Stomach (tissue), 9 donors: ENCODE measurements around the gene RABIF. TPM values are rescaled to one million over a fixed set of nuclear protein-coding genes. Genes with fewer than 3 reads are reported as not detected.
"Not testable (repeated sequence)": the region's sequence is repeated elsewhere in the genome, so short reads cannot be mapped to it uniquely, and the experiment has no call there.

Source experiments
- DNase-seq, 2 donors: peaks; one replicate each; pipeline versions ENCODE4 v3.0.0 to v3.0.0-alpha.2; 2013 to 2019
- H3K27ac ChIP-seq, 5 donors: fragments of 200-600 bp in 4 of 5; sonication (generic) in 4 of 5; one replicate each; pipeline ENCODE4 v1.5.1; 2013 to 2019; ENCODE audit warnings: mild to moderate bottlenecking in 1 of 5, moderate library complexity in 1 of 5
- H3K27me3 ChIP-seq, 3 donors: fragments of 200-600 bp; sonication (generic); one replicate each; pipeline ENCODE4 v1.5.1; 2017 to 2019; ENCODE audit warnings: mixed run types in 1 of 3
- H3K36me3 ChIP-seq, 4 donors: fragments of 200-600 bp; sonication (generic); 1 replicate in 3 of 4; 2 replicates in 1 of 4; pipeline ENCODE4 v1.5.1; 2016 to 2019
- H3K4me1 ChIP-seq, 4 donors: fragments of 200-600 bp; sonication (generic); one replicate each; pipeline ENCODE4 v1.5.1; 2016 to 2019
- H3K4me3 ChIP-seq, 4 donors: fragments of 200-600 bp; sonication (generic) in 3 of 4; one replicate each; pipeline ENCODE4 v1.5.1; 2016 to 2019; ENCODE audit warnings: mild to moderate bottlenecking in 1 of 4
- H3K9me3 ChIP-seq, 4 donors: fragments of 200-600 bp; sonication (generic); one replicate each; pipeline ENCODE4 v1.5.1; 2016 to 2019
- CTCF ChIP-seq, 7 experiments: fragments of 450-650 bp in 4 of 7; fragments of 200-600 bp in 3 of 7; sonication (generic) in 3 of 7; IDR thresholded peaks; one replicate each; pipeline ENCODE4 v1.5.1; 2016 to 2019; ENCODE audit warnings: antibody characterized with exemption in 7 of 7, control low read depth in 2 of 7, mild to moderate bottlenecking in 1 of 7
- EP300 ChIP-seq: sonication (generic); formaldehyde crosslinking; IDR thresholded peaks from one replicate; pipeline ENCODE4 v1.6.1; 2017; ENCODE audit warnings: antibody characterized with exemption
- POLR2A ChIP-seq, 4 donors: fragments of 450-650 bp; IDR thresholded peaks; one replicate each; pipeline ENCODE4 v1.6.1; 2016; ENCODE audit warnings: antibody characterized with exemption in 4 of 4, control low read depth in 2 of 4, mild to moderate bottlenecking in 1 of 4, moderate library complexity in 1 of 4
- POLR2AphosphoS5 ChIP-seq, 3 donors: sonication (generic); formaldehyde crosslinking; IDR thresholded peaks; one replicate each; pipeline ENCODE4 v1.6.1; 2016; ENCODE audit warnings: antibody characterized with exemption in 3 of 3
- WGBS, 5 donors: extraction: QIAGEN DNeasy Blood & Tissue Kit in 3 of 5; methylation state at CpG; one replicate each; pipeline versions ENCODE4 v1.1.5 to v1.1.7; 2013 to 2018; 5-methylcytosine and 5-hydroxymethylcytosine counted together
- intact Hi-C: fragments of 100-400 bp; cut with DNase I; formaldehyde crosslinking; loops from one replicate; pipeline ENCODE4 v1.15.1; 2023; ENCODE audit warnings: low total_unique reads
- polyA plus RNA-seq, 3 donors: library from polyadenylated mRNA; stranded (reverse); fragments of 200-250 nt; gene quantifications; one replicate each; pipeline ENCODE4 v1.2.3, GENCODE V29; 2013
- total RNA-seq, 5 donors: library from RNA; depleted of rRNA; stranded (reverse); fragments of >200 nt; gene quantifications; one replicate each; pipeline versions ENCODE4 v1.1.0 to v1.2.3, GENCODE V29; 2014 to 2016
- donor health status: healthy with polysubstance abuse.
- donor health status: Bipolar disorder and iron deficiency.
- donor health status: healthy.

Gene RABIF
- total and polyA plus RNA-seq, 8 donors, result 0.45 to 9.1 (median 5.0) TPM; not detected in 2

- Histone ChIP-seq H3K27me3 (no peaks in the 10 kb centered on the region), H3K27ac (no peak overlapping the region), H3K4me1 (peaks cover 0 to 28% (median 12%) of the 10 kb centered on the region in 4 donors), H3K9me3 (no peaks in the 10 kb centered on the region), H3K36me3 (peaks cover 40 to 76% (median 63%) of the 10 kb centered on the region in 4 donors), H3K4me3 (no peak overlapping the region)
- intact Hi-C loops, result no loop called here
- no peak for DNase-seq
- TF ChIP-seq POLR2A (IDR thresholded peaks at IDR 0.05) (no peak), CTCF (IDR thresholded peaks at IDR 0.05) (no peak), POLR2AphosphoS5 (IDR thresholded peaks at IDR 0.05) (no peak), EP300 (no peak)
Measured at GRCh38 chr1:202919615-202920014, 30.7 kb upstream of the RABIF start.

GRCh38 chr1:202915146-202915545 is 26.2 kb upstream of the RABIF start:
- no peaks in the 10 kb centered on the region for H3K9me3 ChIP-seq
- H3K36me3 ChIP-seq, result peaks cover 51 to 99% (median 97%) of the 10 kb centered on the region in 4 donors
- intact Hi-C loops, result no loop called here
- no peaks in the 10 kb centered on the region for H3K27me3 ChIP-seq
- no peak overlapping the region for H3K27ac ChIP-seq
- DNase-seq, result no peak
- TF ChIP-seq CTCF (IDR thresholded peaks at IDR 0.05), result no peak
- TF ChIP-seq EP300, result no peak
- TF ChIP-seq POLR2AphosphoS5 (IDR thresholded peaks at IDR 0.05), result no peak
- no peak for TF ChIP-seq POLR2A (IDR thresholded peaks at IDR 0.05)
- H3K4me1 ChIP-seq, result no peaks in the 10 kb centered on the region
- H3K4me3 ChIP-seq, result no peak overlapping the region

- H3K9me3 ChIP-seq, H3K4me1 ChIP-seq, intact Hi-C loops, H3K4me3 ChIP-seq, H3K27ac ChIP-seq, H3K27me3 ChIP-seq, DNase-seq: not testable (repeated sequence)
- H3K36me3 ChIP-seq, result peaks cover 45 to 100% (median 99%) of the 10 kb centered on the region in 4 donors
- 88 to 95% (median 90%) methylated on average over 4 of the region's 4 CpGs for WGBS, 5 donors
Measured at GRCh38 chr1:202912476-202912875, 23.5 kb upstream of the RABIF start.

- Histone ChIP-seq H3K9me3 (no peaks in the 10 kb centered on the region), H3K27me3 (no peaks in the 10 kb centered on the region), H3K27ac (no peak overlapping the region), H3K36me3 (peaks cover 40 to 99% (median 94%) of the 10 kb centered on the region in 4 donors), H3K4me3 (no peak overlapping the region), H3K4me1 (no peaks in the 10 kb centered on the region)
- intact Hi-C loops, result no loop called here
- WGBS, 5 donors, result 63 to 95% (median 78%) methylated on average over 1 of the region's 1 CpG
- no peak for DNase-seq
- TF ChIP-seq POLR2AphosphoS5 (IDR thresholded peaks at IDR 0.05), result no peak
- TF ChIP-seq CTCF (IDR thresholded peaks at IDR 0.05), result no peak
- no peak for TF ChIP-seq EP300
- no peak for TF ChIP-seq POLR2A (IDR thresholded peaks at IDR 0.05)
Measured at GRCh38 chr1:202909494-202909893, 20.5 kb upstream of the RABIF start.

DNA sequence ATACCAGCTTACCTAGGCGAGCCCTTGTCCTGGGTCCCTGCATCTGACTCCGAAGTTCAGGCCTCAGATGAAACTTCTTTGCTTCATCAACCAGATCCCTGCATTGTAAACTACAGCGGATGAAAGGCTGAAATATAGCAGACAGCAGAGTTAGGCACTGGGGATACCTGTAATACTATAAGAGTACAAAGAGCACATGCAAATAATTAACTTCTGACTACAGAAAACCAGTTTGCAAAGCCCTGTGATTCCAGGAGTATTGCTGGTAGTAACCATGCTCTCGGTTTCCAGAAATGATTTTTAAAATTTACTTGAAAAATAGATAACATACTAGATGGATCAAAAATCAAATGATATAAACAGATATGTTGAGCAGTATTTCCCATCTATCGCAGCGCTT is 20.0 kb upstream of the RABIF start:
- no peak for DNase-seq
- Histone ChIP-seq H3K36me3 (peaks cover 35 to 99% (median 94%) of the 10 kb centered on the region in 4 donors), H3K4me3 (no peak overlapping the region), H3K27ac (no peak overlapping the region), H3K4me1 (no peaks in the 10 kb centered on the region), H3K9me3 (no peaks in the 10 kb centered on the region), H3K27me3 (no peaks in the 10 kb centered on the region)
- intact Hi-C loops, result no loop called here
- TF ChIP-seq CTCF (IDR thresholded peaks at IDR 0.05), result no peak
- no peak for TF ChIP-seq POLR2AphosphoS5 (IDR thresholded peaks at IDR 0.05)
- TF ChIP-seq EP300, result no peak
- TF ChIP-seq POLR2A (IDR thresholded peaks at IDR 0.05), result no peak
- 96 to 99% (median 98%) methylated on average over 6 of the region's 6 CpGs for WGBS, 5 donors
